SK-N-SH treated with all-trans-retinoic acid at 6 μM for 48 hours (cell line): Measurements from ENCODE around the gene HYAL4.

Source experiments
- ATAC-seq: fragments of 200-7000 bp; cut with Tn5 transposase; 3 replicates; pipeline ENCODE4 v1.9.1; 2020; ENCODE audit warnings: mild to moderate bottlenecking, moderate library complexity
- ARNTL ChIP-seq: fragments of 450-650 bp; formaldehyde crosslinking; IDR thresholded peaks from 2 replicates; pipeline ENCODE4 v1.5.0; 2020; ENCODE audit warnings: low read depth, mild to moderate bottlenecking, moderate library complexity, borderline replicate concordance
- BACH2 ChIP-seq: fragments of 250-450 bp; sonication (Bioruptor Pico); IDR thresholded peaks from 2 replicates; pipeline ENCODE4 v1.9.0; 2021; ENCODE audit warnings: mild to moderate bottlenecking, borderline replicate concordance
- CSDC2 ChIP-seq: fragments of 250-450 bp; sonication (Bioruptor Pico); IDR thresholded peaks from 2 replicates; pipeline ENCODE4 v1.5.0; 2020; ENCODE audit warnings: mild to moderate bottlenecking, moderate library complexity
- ESRRG ChIP-seq: fragments of 250-450 bp; sonication (Bioruptor Pico); IDR thresholded peaks from 2 replicates; pipeline ENCODE4 v1.6.1; 2021; ENCODE audit warnings: mild to moderate bottlenecking
- GLIS3 ChIP-seq: fragments of 250-450 bp; sonication (Bioruptor Pico); IDR thresholded peaks from 2 replicates; pipeline ENCODE4 v1.5.0; 2020; ENCODE audit warnings: mild to moderate bottlenecking, moderate library complexity
- ISL1 ChIP-seq: fragments of 250-450 bp; sonication (Bioruptor Pico); IDR thresholded peaks from 2 replicates; pipeline ENCODE4 v2.1.2; 2022; ENCODE audit warnings: mild to moderate bottlenecking, moderate library complexity
- OSR1 ChIP-seq: fragments of 250-450 bp; sonication (Bioruptor Pico); IDR thresholded peaks from 2 replicates; pipeline ENCODE4 v1.8.0; 2022; ENCODE audit warnings: moderate library complexity, mild to moderate bottlenecking, inconsistent platforms
- POU6F1 ChIP-seq: fragments of 250-450 bp; sonication (Bioruptor Pico); IDR thresholded peaks from 2 replicates; pipeline ENCODE4 v1.8.0; 2021; ENCODE audit warnings: low read depth, mild to moderate bottlenecking, moderate library complexity, borderline replicate concordance
- PPARA ChIP-seq: fragments of 250-450 bp; sonication (Bioruptor Pico); IDR thresholded peaks from 2 replicates; pipeline ENCODE4 v1.5.0; 2020; ENCODE audit warnings: mild to moderate bottlenecking, borderline replicate concordance
- SNAI2 ChIP-seq: fragments of 250-450 bp; sonication (Bioruptor Pico); IDR thresholded peaks from 2 replicates; pipeline ENCODE4 v1.5.0; 2020; ENCODE audit warnings: mild to moderate bottlenecking, moderate library complexity
- TCF4 ChIP-seq: fragments of 250-450 bp; sonication (Bioruptor Pico); IDR thresholded peaks from 2 replicates; pipeline ENCODE4 v1.8.0; 2021; ENCODE audit warnings: mild to moderate bottlenecking, moderate library complexity, borderline replicate concordance
- TOX ChIP-seq: fragments of 250-450 bp; sonication (Bioruptor Pico); IDR thresholded peaks from 2 replicates; pipeline ENCODE4 v1.8.0; 2021; ENCODE audit warnings: mild to moderate bottlenecking, moderate library complexity, borderline replicate concordance
- ZC3H10 ChIP-seq: fragments of 250-450 bp; sonication (Bioruptor Pico); IDR thresholded peaks from 2 replicates; pipeline ENCODE4 v1.5.1; 2021; ENCODE audit warnings: mild to moderate bottlenecking, moderate library complexity
- ZFP3 ChIP-seq: fragments of 250-450 bp; sonication (Bioruptor Pico); IDR thresholded peaks from 2 replicates; pipeline ENCODE4 v1.5.0; 2020; ENCODE audit warnings: mild to moderate bottlenecking, moderate library complexity
- ZFP30 ChIP-seq: fragments of 450-650 bp; formaldehyde crosslinking; IDR thresholded peaks from 2 replicates; pipeline ENCODE4 v1.5.0; 2022; ENCODE audit warnings: mild to moderate bottlenecking, moderate library complexity
- ZNF565 ChIP-seq: fragments of 450-650 bp; formaldehyde crosslinking; conservative IDR thresholded peaks from 2 replicates; pipeline ENCODE4 v1.5.0; 2020; ENCODE audit warnings: low read depth, mild to moderate bottlenecking, moderate library complexity
- ZNF70 ChIP-seq: fragments of 450-650 bp; formaldehyde crosslinking; IDR thresholded peaks from 2 replicates; pipeline ENCODE4 v1.5.0; 2020; ENCODE audit warnings: mild to moderate bottlenecking, moderate library complexity
- ZNF8 ChIP-seq: fragments of 450-650 bp; formaldehyde crosslinking; IDR thresholded peaks from 2 replicates; pipeline ENCODE4 v1.5.0; 2020; ENCODE audit warnings: mild to moderate bottlenecking, moderate library complexity
- TF ChIP-seq, protein P1 (sequence below): fragments of 250-450 bp; sonication (Bioruptor Pico); IDR thresholded peaks from 2 replicates; pipeline ENCODE4 v1.5.0; 2020; ENCODE audit warnings: mild to moderate bottlenecking, moderate library complexity
- TF ChIP-seq, protein P2 (sequence below): fragments of 250-450 bp; sonication (Bioruptor Pico); IDR thresholded peaks from 2 replicates; pipeline ENCODE4 v1.5.1; 2020; ENCODE audit warnings: low read depth, mild to moderate bottlenecking, moderate library complexity
- TF ChIP-seq, protein P3 (sequence below): fragments of 250-450 bp; sonication (Bioruptor Pico); IDR thresholded peaks from 2 replicates; pipeline ENCODE4 v1.8.0; 2020; ENCODE audit warnings: mild to moderate bottlenecking, moderate library complexity, borderline replicate concordance
- TF ChIP-seq, protein P4 (sequence below): fragments of 250-450 bp; sonication (Bioruptor Pico); IDR thresholded peaks from 2 replicates; pipeline ENCODE4 v1.5.1; 2021; ENCODE audit warnings: mild to moderate bottlenecking, moderate library complexity

HYAL4 gene

DNA sequence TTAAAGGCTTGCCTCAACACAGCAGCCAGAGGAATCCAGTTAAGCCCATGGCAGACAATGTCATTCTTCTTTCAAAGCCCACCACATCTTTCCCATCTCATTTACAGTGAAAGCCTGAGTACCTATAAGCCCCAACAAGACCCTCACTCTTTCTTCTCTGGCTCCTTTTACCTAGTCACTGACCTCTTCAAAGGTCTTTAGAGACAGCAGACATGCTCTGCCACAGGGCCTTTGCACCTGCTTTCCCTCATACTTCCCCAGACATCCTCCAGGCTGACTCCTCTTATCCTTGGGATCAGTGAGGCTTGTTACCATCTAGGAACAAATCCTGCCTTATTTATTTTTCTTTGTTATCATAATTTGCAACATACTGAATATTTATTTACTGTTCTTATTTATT is 17.8 kb downstream of the HYAL4 start:
- ATAC-seq, result no peak
- TF ChIP-seq ZFP30 (CRISPR knock-in tag), result no peak
- TF ChIP-seq, protein P1, sequence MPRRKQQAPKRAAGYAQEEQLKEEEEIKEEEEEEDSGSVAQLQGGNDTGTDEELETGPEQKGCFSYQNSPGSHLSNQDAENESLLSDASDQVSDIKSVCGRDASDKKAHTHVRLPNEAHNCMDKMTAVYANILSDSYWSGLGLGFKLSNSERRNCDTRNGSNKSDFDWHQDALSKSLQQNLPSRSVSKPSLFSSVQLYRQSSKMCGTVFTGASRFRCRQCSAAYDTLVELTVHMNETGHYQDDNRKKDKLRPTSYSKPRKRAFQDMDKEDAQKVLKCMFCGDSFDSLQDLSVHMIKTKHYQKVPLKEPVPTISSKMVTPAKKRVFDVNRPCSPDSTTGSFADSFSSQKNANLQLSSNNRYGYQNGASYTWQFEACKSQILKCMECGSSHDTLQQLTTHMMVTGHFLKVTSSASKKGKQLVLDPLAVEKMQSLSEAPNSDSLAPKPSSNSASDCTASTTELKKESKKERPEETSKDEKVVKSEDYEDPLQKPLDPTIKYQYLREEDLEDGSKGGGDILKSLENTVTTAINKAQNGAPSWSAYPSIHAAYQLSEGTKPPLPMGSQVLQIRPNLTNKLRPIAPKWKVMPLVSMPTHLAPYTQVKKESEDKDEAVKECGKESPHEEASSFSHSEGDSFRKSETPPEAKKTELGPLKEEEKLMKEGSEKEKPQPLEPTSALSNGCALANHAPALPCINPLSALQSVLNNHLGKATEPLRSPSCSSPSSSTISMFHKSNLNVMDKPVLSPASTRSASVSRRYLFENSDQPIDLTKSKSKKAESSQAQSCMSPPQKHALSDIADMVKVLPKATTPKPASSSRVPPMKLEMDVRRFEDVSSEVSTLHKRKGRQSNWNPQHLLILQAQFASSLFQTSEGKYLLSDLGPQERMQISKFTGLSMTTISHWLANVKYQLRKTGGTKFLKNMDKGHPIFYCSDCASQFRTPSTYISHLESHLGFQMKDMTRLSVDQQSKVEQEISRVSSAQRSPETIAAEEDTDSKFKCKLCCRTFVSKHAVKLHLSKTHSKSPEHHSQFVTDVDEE, result no peak
- no peak for TF ChIP-seq CSDC2 (CRISPR knock-in tag)
- TF ChIP-seq, protein P2, sequence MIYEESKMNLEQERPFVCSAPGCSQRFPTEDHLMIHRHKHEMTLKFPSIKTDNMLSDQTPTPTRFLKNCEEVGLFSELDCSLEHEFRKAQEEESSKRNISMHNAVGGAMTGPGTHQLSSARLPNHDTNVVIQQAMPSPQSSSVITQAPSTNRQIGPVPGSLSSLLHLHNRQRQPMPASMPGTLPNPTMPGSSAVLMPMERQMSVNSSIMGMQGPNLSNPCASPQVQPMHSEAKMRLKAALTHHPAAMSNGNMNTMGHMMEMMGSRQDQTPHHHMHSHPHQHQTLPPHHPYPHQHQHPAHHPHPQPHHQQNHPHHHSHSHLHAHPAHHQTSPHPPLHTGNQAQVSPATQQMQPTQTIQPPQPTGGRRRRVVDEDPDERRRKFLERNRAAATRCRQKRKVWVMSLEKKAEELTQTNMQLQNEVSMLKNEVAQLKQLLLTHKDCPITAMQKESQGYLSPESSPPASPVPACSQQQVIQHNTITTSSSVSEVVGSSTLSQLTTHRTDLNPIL (CRISPR knock-in tag), result no peak
- no peak for TF ChIP-seq ZNF70
- TF ChIP-seq, protein P3, sequence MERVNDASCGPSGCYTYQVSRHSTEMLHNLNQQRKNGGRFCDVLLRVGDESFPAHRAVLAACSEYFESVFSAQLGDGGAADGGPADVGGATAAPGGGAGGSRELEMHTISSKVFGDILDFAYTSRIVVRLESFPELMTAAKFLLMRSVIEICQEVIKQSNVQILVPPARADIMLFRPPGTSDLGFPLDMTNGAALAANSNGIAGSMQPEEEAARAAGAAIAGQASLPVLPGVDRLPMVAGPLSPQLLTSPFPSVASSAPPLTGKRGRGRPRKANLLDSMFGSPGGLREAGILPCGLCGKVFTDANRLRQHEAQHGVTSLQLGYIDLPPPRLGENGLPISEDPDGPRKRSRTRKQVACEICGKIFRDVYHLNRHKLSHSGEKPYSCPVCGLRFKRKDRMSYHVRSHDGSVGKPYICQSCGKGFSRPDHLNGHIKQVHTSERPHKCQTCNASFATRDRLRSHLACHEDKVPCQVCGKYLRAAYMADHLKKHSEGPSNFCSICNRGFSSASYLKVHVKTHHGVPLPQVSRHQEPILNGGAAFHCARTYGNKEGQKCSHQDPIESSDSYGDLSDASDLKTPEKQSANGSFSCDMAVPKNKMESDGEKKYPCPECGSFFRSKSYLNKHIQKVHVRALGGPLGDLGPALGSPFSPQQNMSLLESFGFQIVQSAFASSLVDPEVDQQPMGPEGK, result no peak
- no peak for TF ChIP-seq OSR1
- no peak for TF ChIP-seq ISL1 (CRISPR knock-in tag)
- TF ChIP-seq ZNF565 (CRISPR knock-in tag), result no peak
- TF ChIP-seq POU6F1 (CRISPR knock-in tag), result no peak
- no peak for TF ChIP-seq ESRRG (CRISPR knock-in tag)

GRCh38 chr7:123863461-123863860 is 18.5 kb downstream of the HYAL4 start:
- TF ChIP-seq ZFP3 (CRISPR knock-in tag), result no peak
- no peak for TF ChIP-seq GLIS3
- TF ChIP-seq, all 23 proteins: peak for 0

GRCh38 chr7:123864012-123864411 is 19.0 kb downstream of the HYAL4 start:
- TF ChIP-seq POU6F1 (CRISPR knock-in tag) (no peak), ESRRG (CRISPR knock-in tag) (no peak), ZNF8 (no peak), ARNTL (CRISPR knock-in tag) (no peak)
- TF ChIP-seq, protein P2 (CRISPR knock-in tag), result no peak
- TF ChIP-seq, protein P3, result no peak
- TF ChIP-seq, all 23 proteins: peak for 0
- ATAC-seq, result no peak

More at GRCh38 chr7:123863461-123863860, 18.5 kb downstream of the HYAL4 start:
- ATAC-seq, result no peak

DNA sequence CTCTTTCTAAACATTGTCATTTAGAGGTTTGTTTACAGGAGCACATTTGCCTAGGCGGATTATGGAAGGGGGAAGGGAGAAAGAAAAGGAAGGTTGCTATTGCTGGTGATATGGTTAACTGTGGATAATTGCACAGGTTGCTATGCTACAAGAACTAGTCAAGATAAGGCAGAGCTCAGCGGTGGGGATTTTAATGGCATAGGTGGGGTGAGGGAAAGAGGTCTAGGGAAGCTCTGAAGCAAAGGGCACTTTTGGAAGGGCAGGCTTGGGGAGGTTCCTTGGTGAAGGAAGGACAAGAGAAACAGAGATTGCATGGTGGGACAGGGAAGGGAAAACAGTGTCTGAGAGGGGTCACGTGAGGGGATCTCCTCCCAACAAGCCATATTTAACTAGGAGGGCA is 19.5 kb downstream of the HYAL4 start:
- ATAC-seq, result no peak
- TF ChIP-seq GLIS3 (no peak), TOX (CRISPR knock-in tag) (no peak), PPARA (CRISPR knock-in tag) (no peak), SNAI2 (CRISPR knock-in tag) (no peak), ISL1 (CRISPR knock-in tag) (no peak), BACH2 (CRISPR knock-in tag) (no peak), ZFP30 (CRISPR knock-in tag) (no peak), ARNTL (CRISPR knock-in tag) (no peak), CSDC2 (CRISPR knock-in tag) (no peak), ZC3H10 (CRISPR knock-in tag) (no peak), TCF4 (CRISPR knock-in tag) (no peak)
- TF ChIP-seq, protein P4, sequence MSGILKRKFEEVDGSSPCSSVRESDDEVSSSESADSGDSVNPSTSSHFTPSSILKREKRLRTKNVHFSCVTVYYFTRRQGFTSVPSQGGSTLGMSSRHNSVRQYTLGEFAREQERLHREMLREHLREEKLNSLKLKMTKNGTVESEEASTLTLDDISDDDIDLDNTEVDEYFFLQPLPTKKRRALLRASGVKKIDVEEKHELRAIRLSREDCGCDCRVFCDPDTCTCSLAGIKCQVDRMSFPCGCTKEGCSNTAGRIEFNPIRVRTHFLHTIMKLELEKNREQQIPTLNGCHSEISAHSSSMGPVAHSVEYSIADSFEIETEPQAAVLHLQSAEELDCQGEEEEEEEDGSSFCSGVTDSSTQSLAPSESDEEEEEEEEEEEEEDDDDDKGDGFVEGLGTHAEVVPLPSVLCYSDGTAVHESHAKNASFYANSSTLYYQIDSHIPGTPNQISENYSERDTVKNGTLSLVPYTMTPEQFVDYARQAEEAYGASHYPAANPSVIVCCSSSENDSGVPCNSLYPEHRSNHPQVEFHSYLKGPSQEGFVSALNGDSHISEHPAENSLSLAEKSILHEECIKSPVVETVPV (CRISPR knock-in tag), result no peak
